Effector memory CD8-positive, alpha-beta T cell (primary cell): ENCODE data around the gene PTCH1.

Source experiments
- ATAC-seq: fragments of 150-1000 bp; cut with Tn5 transposase; replicated peaks from 2 replicates; pipeline ENCODE4 v1.10.0; 2021; ENCODE audit warnings: mild to moderate bottlenecking, moderate library complexity
- DNase-seq, 3 experiments: peaks; one replicate each; pipeline ENCODE4 v3.0.0; 2021
- H3K27ac Mint-ChIP-seq, 2 donors: one replicate each; pipeline ENCODE4 v1.8.0; 2022; ENCODE audit warnings: mild to moderate bottlenecking in 2 of 2, mixed read lengths in 2 of 2, moderate library complexity in 2 of 2
- H3K27me3 Mint-ChIP-seq, 2 donors: one replicate each; pipeline ENCODE4 v1.8.0; 2022; ENCODE audit warnings: mixed read lengths in 2 of 2
- H3K36me3 Mint-ChIP-seq: one replicate; pipeline ENCODE4 v1.8.0; 2022; ENCODE audit warnings: mild to moderate bottlenecking, moderate library complexity, mixed read lengths; ENCODE audit not compliant: insufficient read depth
- H3K4me1 Mint-ChIP-seq, 2 donors: one replicate each; pipeline ENCODE4 v1.8.0; 2022; ENCODE audit warnings: low read depth in 2 of 2, mixed read lengths in 2 of 2
- H3K4me3 Mint-ChIP-seq, 2 donors: one replicate each; pipeline ENCODE4 v1.8.0; 2022; ENCODE audit warnings: mild to moderate bottlenecking in 2 of 2, mixed read lengths in 2 of 2, moderate library complexity in 2 of 2
- H3K9me3 Mint-ChIP-seq, 2 donors: one replicate each; pipeline ENCODE4 v1.8.0; 2022; ENCODE audit warnings: mixed read lengths in 2 of 2

Gene PTCH1

DNA sequence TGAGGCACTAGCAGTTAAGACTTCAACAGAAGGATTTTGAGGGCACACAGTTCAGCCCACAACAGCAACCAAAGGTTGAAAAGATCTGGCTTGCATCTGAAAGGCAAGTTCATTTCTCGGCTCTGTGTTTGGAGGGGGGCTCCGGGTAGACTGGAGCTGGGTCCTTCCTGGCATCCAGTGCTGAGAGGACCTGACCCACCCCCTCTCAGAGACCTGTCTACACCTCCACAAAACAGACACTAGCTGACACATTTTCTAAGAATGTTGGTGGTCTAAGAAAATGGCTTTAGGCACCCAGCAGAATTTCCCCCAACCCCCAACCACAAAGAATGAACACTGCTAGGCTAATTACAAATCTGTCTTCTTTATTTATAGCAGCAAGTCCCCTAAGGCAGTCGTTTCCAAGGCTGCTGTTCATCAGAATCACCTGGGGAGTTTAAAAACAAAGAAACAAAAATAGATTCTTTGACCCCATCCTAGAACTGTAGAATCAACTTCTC is 6.2 kb upstream of the PTCH1 start:
- H3K27me3 Mint-ChIP-seq: peaks cover 16 to 39% of the 10 kb centered on the region in 2 donors
- peaks cover 0 to 6% of the 10 kb centered on the region in 2 donors for H3K9me3 Mint-ChIP-seq
- DNase-seq: no peak
- H3K4me1 Mint-ChIP-seq: peaks cover 0 to 2% of the 10 kb centered on the region in 2 donors
- H3K36me3 Mint-ChIP-seq: no peaks in the 10 kb centered on the region
- ATAC-seq: no peak
- no peak overlapping the region for H3K4me3 Mint-ChIP-seq
- no peak overlapping the region for H3K27ac Mint-ChIP-seq

- Mint-ChIP-seq H3K4me1 (peaks cover under 1 to 3% of the 10 kb centered on the region in 2 donors), H3K4me3 (no peak overlapping the region), H3K27me3 (peaks cover 6 to 32% of the 10 kb centered on the region in 2 donors), H3K9me3 (peaks cover 0 to 6% of the 10 kb centered on the region in 2 donors), H3K27ac (no peak overlapping the region), H3K36me3 (peaks cover under 1% of the 10 kb centered on the region)
- no peak for ATAC-seq
- DNase-seq: no peak
Observed at GRCh38 chr9:95521699-95522098, 4.9 kb upstream of the PTCH1 start.

GRCh38 chr9:95517559-95518425 is 1.0 kb upstream of the PTCH1 start:
- H3K36me3 Mint-ChIP-seq: peaks cover 4% of the 10 kb centered on the region
- DNase-seq (no peak), ATAC-seq (no peak)
- H3K4me3 Mint-ChIP-seq: peak overlapping the region; percentile 96 to 97
- H3K27ac Mint-ChIP-seq: no peak overlapping the region
- peaks cover 15% of the 10 kb centered on the region in 2 donors for H3K4me1 Mint-ChIP-seq
- H3K27me3 Mint-ChIP-seq: peaks cover 0 to 21% of the 10 kb centered on the region in 2 donors
- H3K9me3 Mint-ChIP-seq: peaks cover 0 to 6% of the 10 kb centered on the region in 2 donors

- Mint-ChIP-seq H3K27ac (peak overlapping the region; percentile 70 to 90), H3K9me3 (peaks cover 0 to 6% of the 10 kb centered on the region in 2 donors), H3K4me3 (peak overlapping the region; percentile 96 to 97)
Observed at GRCh38 chr9:95516221-95516733, 494 bp downstream of the PTCH1 start.

GRCh38 chr9:95515272-95516113 is 1.3 kb downstream of the PTCH1 start:
- H3K9me3 Mint-ChIP-seq: peaks cover 0 to 6% of the 10 kb centered on the region in 2 donors
- no peak overlapping the region for H3K27ac Mint-ChIP-seq
- H3K36me3 Mint-ChIP-seq: peaks cover 11% of the 10 kb centered on the region
- H3K4me1 Mint-ChIP-seq: peaks cover 23 to 25% of the 10 kb centered on the region in 2 donors
- peaks cover 0 to 15% of the 10 kb centered on the region in 2 donors for H3K27me3 Mint-ChIP-seq
- DNase-seq (peak in 1 of 3 experiments; percentile 23), ATAC-seq (peak; percentile 39)
- peak overlapping the region; percentile 61 to 66 for H3K4me3 Mint-ChIP-seq

More at GRCh38 chr9:95516221-95516733, 494 bp downstream of the PTCH1 start:
- peaks cover 11% of the 10 kb centered on the region for H3K36me3 Mint-ChIP-seq
- ATAC-seq (peak; percentile 58), DNase-seq (no peak)
- H3K27me3 Mint-ChIP-seq: peaks cover 0 to 21% of the 10 kb centered on the region in 2 donors
- H3K4me1 Mint-ChIP-seq: peaks cover 23% of the 10 kb centered on the region in 2 donors

DNA sequence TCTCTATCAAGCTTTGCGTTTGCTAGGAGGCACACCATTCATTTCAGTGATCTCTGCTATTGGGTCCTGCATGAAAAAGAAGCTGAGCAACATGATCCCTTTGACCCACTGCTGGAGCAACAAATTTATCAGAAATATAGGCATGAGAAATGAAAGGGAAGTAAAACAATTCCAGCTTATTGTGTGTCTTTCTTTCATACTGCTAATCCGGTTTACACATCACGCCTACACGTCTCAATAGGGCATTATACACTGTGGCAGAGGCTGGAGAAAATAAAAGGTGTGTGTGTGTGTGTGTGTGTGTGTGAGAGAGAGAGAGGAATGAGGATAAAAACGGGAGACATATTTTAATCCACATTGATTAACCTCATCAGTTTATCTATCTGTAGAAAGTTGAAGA is 2.4 kb downstream of the PTCH1 start:
- peaks cover 23% of the 10 kb centered on the region for H3K36me3 Mint-ChIP-seq
- DNase-seq (no peak), ATAC-seq (no peak)
- H3K27me3 Mint-ChIP-seq: peaks cover 0 to 6% of the 10 kb centered on the region in 2 donors
- H3K9me3 Mint-ChIP-seq: no peaks in the 10 kb centered on the region
- no peak overlapping the region for H3K27ac Mint-ChIP-seq
- peak overlapping the region in 1 of 2 donors; percentile 66 for H3K4me3 Mint-ChIP-seq
- peaks cover 27 to 37% of the 10 kb centered on the region in 2 donors for H3K4me1 Mint-ChIP-seq

GRCh38 chr9:95513711-95514110 is 3.1 kb downstream of the PTCH1 start:
- no peak overlapping the region for H3K4me3 Mint-ChIP-seq

GRCh38 chr9:95512709-95513095 is 4.1 kb downstream of the PTCH1 start:
- Mint-ChIP-seq H3K9me3 (no peaks in the 10 kb centered on the region), H3K36me3 (peaks cover 29% of the 10 kb centered on the region), H3K27me3 (peaks cover 0 to 6% of the 10 kb centered on the region in 2 donors), H3K4me1 (peaks cover 30 to 45% of the 10 kb centered on the region in 2 donors), H3K4me3 (peak overlapping the region in 1 of 2 donors; percentile 28), H3K27ac (no peak overlapping the region)
- ATAC-seq (no peak), DNase-seq (no peak)

More at GRCh38 chr9:95513711-95514110, 3.1 kb downstream of the PTCH1 start:
- DNase-seq (no peak), ATAC-seq (no peak)
- no peaks in the 10 kb centered on the region for H3K9me3 Mint-ChIP-seq
- peaks cover 0 to 6% of the 10 kb centered on the region in 2 donors for H3K27me3 Mint-ChIP-seq
- peaks cover 28 to 42% of the 10 kb centered on the region in 2 donors for H3K4me1 Mint-ChIP-seq
- no peak overlapping the region for H3K27ac Mint-ChIP-seq
- peaks cover 27% of the 10 kb centered on the region for H3K36me3 Mint-ChIP-seq

GRCh38 chr9:95511952-95512708 is 4.6 kb downstream of the PTCH1 start:
- peaks cover 29 to 49% of the 10 kb centered on the region in 2 donors for H3K4me1 Mint-ChIP-seq
- peaks cover 0 to 6% of the 10 kb centered on the region in 2 donors for H3K27me3 Mint-ChIP-seq
- H3K36me3 Mint-ChIP-seq: peaks cover 35% of the 10 kb centered on the region
- ATAC-seq (no peak), DNase-seq (no peak)
- H3K27ac Mint-ChIP-seq: peak overlapping the region in 1 of 2 donors; percentile 19
- H3K4me3 Mint-ChIP-seq: peak overlapping the region; percentile 82 to 99
- H3K9me3 Mint-ChIP-seq: no peaks in the 10 kb centered on the region

GRCh38 chr9:95511616-95511931 is 5.2 kb downstream of the PTCH1 start:
- ATAC-seq (no peak), DNase-seq (no peak)
- no peaks in the 10 kb centered on the region for H3K9me3 Mint-ChIP-seq
- peaks cover 25 to 47% of the 10 kb centered on the region in 2 donors for H3K4me1 Mint-ChIP-seq
- peaks cover 0 to 2% of the 10 kb centered on the region in 2 donors for H3K27me3 Mint-ChIP-seq
- peak overlapping the region; percentile 82 to 99 for H3K4me3 Mint-ChIP-seq
- peaks cover 38% of the 10 kb centered on the region for H3K36me3 Mint-ChIP-seq
- peak overlapping the region; percentile 19 to 65 for H3K27ac Mint-ChIP-seq

DNA sequence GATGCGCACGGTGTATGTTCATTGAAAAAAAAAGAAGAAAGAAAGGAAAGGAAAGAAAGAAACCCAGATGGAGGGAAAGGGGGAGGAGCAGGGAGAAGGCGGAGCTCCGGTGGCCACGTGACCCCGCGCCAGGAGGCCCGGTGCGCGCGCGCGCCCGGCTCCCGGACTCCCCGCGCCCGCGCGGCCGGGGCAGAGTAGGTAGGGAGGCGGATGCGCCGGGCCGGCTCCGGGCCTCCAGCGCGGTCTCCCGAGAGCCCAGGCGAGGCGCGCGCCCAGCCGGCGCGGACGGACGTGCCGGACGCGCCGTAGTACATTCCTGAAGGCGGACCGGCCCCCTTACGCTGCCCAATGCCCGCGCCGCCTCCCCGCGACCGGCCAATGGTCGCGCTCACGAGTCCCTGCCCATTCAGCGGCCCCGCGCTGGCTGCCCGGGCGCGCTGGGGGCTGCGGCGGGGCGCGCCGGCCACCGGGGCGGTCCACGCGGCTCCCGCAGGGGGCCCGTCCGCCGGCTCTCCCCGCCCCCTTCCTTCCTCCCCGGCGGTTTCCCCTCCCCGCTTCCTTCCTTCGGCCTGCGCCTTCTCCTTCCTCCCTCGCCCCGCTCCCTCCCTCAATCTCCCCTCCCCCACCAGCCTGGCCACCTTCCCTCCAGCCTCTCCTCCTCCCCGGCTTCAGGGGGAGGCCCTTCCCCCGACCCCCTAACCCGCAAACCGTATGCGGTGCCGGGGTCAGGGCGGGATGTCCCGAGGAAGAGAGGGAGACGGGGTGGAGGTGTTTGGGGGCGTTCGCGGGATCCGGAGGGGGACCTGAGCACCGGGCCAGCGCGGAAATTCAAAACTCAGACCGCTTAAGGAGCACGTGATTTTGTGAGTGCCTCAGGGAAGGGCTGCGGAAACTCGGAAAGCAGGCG is 5.8 kb downstream of the PTCH1 start:
- H3K4me3 Mint-ChIP-seq: peak overlapping the region; percentile 97 to 99
- DNase-seq: peak; percentile 73 to 79 (median 75)
- no peaks in the 10 kb centered on the region for H3K27me3 Mint-ChIP-seq
- peaks cover 35% of the 10 kb centered on the region for H3K36me3 Mint-ChIP-seq
- no peaks in the 10 kb centered on the region for H3K9me3 Mint-ChIP-seq
- ATAC-seq: peak; percentile 56
- H3K27ac Mint-ChIP-seq: peak overlapping the region; percentile 63 to 65
- H3K4me1 Mint-ChIP-seq: peaks cover 23 to 45% of the 10 kb centered on the region in 2 donors
